A673 (cell line): ENCODE measurements around the gene ZNF334. TPM values are rescaled to one million over a fixed set of nuclear protein-coding genes. Genes with fewer than 3 reads are reported as not detected.

Experiments used
- BruUV-seq: library from RNA; stranded (reverse); fragments of 400-500 nt; replicated peaks from 2 replicates; lab custom pipeline; 2021; lab: Mats Ljungman, UMichigan
- CTCF ChIA-PET: fragments of 300-600 bp; sonication (Branson Sonifier 250); formaldehyde crosslinking; loops from one replicate; lab custom pipeline; 2022; ENCODE audit warnings: antibody characterized with exemption; lab: Charles Lee
- POLR2A ChIA-PET: fragments of 300-600 bp; sonication (Branson Sonifier 250); formaldehyde crosslinking; loops from one replicate; lab custom pipeline; 2022; ENCODE audit warnings: antibody characterized with exemption; ENCODE audit not compliant: low non-redundant PET; lab: Charles Lee
- DNase-seq: peaks from one replicate; pipeline ENCODE4 v3.0.0-alpha.2; 2015; ENCODE audit warnings: low spot score
- H3K27ac ChIP-seq: fragments of 200-600 bp; sonication (generic); 2 replicates; pipeline ENCODE4 v1.5.1; 2016; ENCODE audit warnings: mixed run types, low read depth, mild to moderate bottlenecking, mixed read lengths, antibody characterized with exemption, low read length; ENCODE audit not compliant: poor library complexity, severe bottlenecking
- H3K27me3 ChIP-seq: fragments of 200-600 bp; sonication (generic); replicated peaks from 2 replicates; pipeline ENCODE4 v1.6.1; 2017; ENCODE audit warnings: mixed run types, low read depth, mild to moderate bottlenecking, mixed read lengths, antibody characterized with exemption, low read length; ENCODE audit not compliant: insufficient read depth, poor library complexity
- H3K36me3 ChIP-seq: fragments of 200-600 bp; sonication (generic); 2 replicates; pipeline ENCODE4 v1.6.1; 2016; ENCODE audit warnings: mixed run types, mild to moderate bottlenecking, mixed read lengths, antibody characterized with exemption, low read length; ENCODE audit not compliant: insufficient read depth, poor library complexity, severe bottlenecking
- H3K4me1 ChIP-seq: fragments of 200-600 bp; sonication (generic); 2 replicates; pipeline ENCODE4 v1.6.1; 2017; ENCODE audit warnings: mixed run types, mild to moderate bottlenecking, mixed read lengths, antibody characterized with exemption, low read length; ENCODE audit not compliant: insufficient read depth, poor library complexity, severe bottlenecking
- H3K4me3 ChIP-seq: fragments of 200-600 bp; sonication (generic); 2 replicates; pipeline ENCODE4 v1.5.1; 2016; ENCODE audit warnings: low read depth, mixed run types, mild to moderate bottlenecking, mixed read lengths, low read length; ENCODE audit not compliant: poor library complexity, severe bottlenecking
- H3K9me3 ChIP-seq: fragments of 200-600 bp; sonication (generic); 2 replicates; pipeline ENCODE4 v1.6.1; 2016; ENCODE audit warnings: mixed run types, low read depth, mild to moderate bottlenecking, mixed read lengths, antibody characterized with exemption, low read length; ENCODE audit not compliant: poor library complexity, severe bottlenecking
- CTCF ChIP-seq: fragments of 300-800, 200-600 bp; sonication (generic); conservative IDR thresholded peaks from 2 replicates; pipeline ENCODE4 v1.5.1; 2017; ENCODE audit warnings: low read depth, mild to moderate bottlenecking, antibody characterized with exemption, low read length, moderate library complexity, mixed read lengths
- EZH2 ChIP-seq: fragments of 200-600 bp; sonication (generic); IDR thresholded peaks from 2 replicates; pipeline ENCODE4 v1.6.1; 2017; ENCODE audit warnings: borderline replicate concordance, low read depth, mild to moderate bottlenecking, mixed read lengths, antibody characterized with exemption, low read length; ENCODE audit not compliant: poor library complexity, severe bottlenecking
- intact Hi-C: fragments of 100-400 bp; cut with micrococcal nuclease; formaldehyde crosslinking; loops from one replicate; pipeline ENCODE4 v1.10.0; 2022; ENCODE audit not compliant: unreplicated experiment
- total RNA-seq: library from RNA; stranded (reverse); gene quantifications from 2 replicates; pipeline ENCODE4 v1.2.3, GENCODE V29; 2021

Gene ZNF334
- total RNA-seq, 1 experiment from 2014 or later: 4.5 TPM

DNA sequence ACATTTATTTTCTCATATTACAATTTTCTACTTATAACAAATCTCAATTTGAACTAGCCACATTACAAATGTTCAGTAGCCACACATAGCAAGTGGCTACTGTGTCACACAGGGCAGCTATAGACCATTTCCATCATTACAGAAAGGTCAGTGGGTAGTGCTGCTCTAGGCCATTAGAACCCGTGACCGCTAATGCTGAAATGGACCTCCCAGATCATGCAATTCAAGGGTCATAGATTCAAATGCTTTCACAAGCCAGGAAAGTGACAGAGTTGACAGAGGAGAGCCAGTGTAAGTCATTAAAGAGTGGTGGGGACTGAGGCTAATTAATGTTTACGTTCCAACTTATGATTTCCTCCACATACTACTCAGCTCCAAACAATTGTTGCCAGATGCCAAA lies 40.6 kb upstream of the ZNF334 start:
- H3K36me3 ChIP-seq: no peaks in the 10 kb centered on the region
- no TSS peak for BruUV-seq
- H3K9me3 ChIP-seq: no peaks in the 10 kb centered on the region

GRCh38 chr20:46552460-46553420 lies 39.4 kb upstream of the ZNF334 start:
- no peaks in the 10 kb centered on the region for H3K9me3 ChIP-seq
- H3K27ac ChIP-seq: no peak overlapping the region
- no peaks in the 10 kb centered on the region for H3K36me3 ChIP-seq
- no peaks in the 10 kb centered on the region for H3K4me1 ChIP-seq
- DNase-seq: no peak
- H3K27me3 ChIP-seq: peaks cover 4% of the 10 kb centered on the region
- intact Hi-C loops: no loop called here
- TF ChIP-seq CTCF (no peak), EZH2 (no peak)
- ChIA-PET CTCF (no interaction called here), POLR2A (no interaction called here)
- no peak overlapping the region for H3K4me3 ChIP-seq
- BruUV-seq: no TSS peak

More for the DNA sequence above, 40.6 kb upstream of the ZNF334 start:
- Histone ChIP-seq H3K27ac (no peak overlapping the region), H3K4me1 (no peaks in the 10 kb centered on the region), H3K27me3 (peaks cover 4% of the 10 kb centered on the region), H3K4me3 (no peak overlapping the region)
- intact Hi-C loops: no loop called here
- TF ChIP-seq EZH2: no peak
- no peak for TF ChIP-seq CTCF
- CTCF ChIA-PET: no interaction called here
- DNase-seq: no peak
- POLR2A ChIA-PET: no interaction called here

GRCh38 chr20:46551522-46552381 lies 38.4 kb upstream of the ZNF334 start:
- CTCF ChIA-PET: no interaction called here

More at GRCh38 chr20:46551522-46552381, 38.4 kb upstream of the ZNF334 start:
- Histone ChIP-seq H3K27me3 (peaks cover 1% of the 10 kb centered on the region), H3K4me1 (no peaks in the 10 kb centered on the region), H3K4me3 (no peak overlapping the region), H3K9me3 (no peaks in the 10 kb centered on the region), H3K36me3 (no peaks in the 10 kb centered on the region), H3K27ac (no peak overlapping the region)
- no peak for DNase-seq
- no TSS peak for BruUV-seq
- TF ChIP-seq EZH2 (no peak), CTCF (no peak)
- POLR2A ChIA-PET: interaction anchor here (0.6 kb wide), 1 partner anchor 51 kb away, joined by 7 read pairs; no protein-coding TSS in a partner anchor
- intact Hi-C loops: no loop called here
